GM12891 (cell line): Measurements from ENCODE around the gene KDM2B.

Experiments used
- POLR2A ChIP-seq: IDR thresholded peaks from 2 replicates; pipeline ENCODE4 v1.6.1; 2011; ENCODE audit warnings: low read depth, low read length, control low read depth
- POLR2AphosphoS5 ChIP-seq: IDR thresholded peaks from 2 replicates; pipeline ENCODE4 v1.6.1; 2011; ENCODE audit warnings: low read depth, low read length, control low read depth
- POU2F2 ChIP-seq: IDR thresholded peaks from 2 replicates; pipeline ENCODE4 v1.6.1; 2011; ENCODE audit warnings: low read depth, mild to moderate bottlenecking, control low read depth, low read length, moderate library complexity
- SPI1 ChIP-seq: IDR thresholded peaks from 2 replicates; pipeline ENCODE4 v1.6.1; 2011; ENCODE audit warnings: low read depth, low read length, control low read depth
- TAF1 ChIP-seq: IDR thresholded peaks from 2 replicates; pipeline ENCODE4 v1.6.1; 2011; ENCODE audit warnings: low read depth, low read length, control low read depth

GRCh38 chr12:121628536-121628935 lies 47.7 kb upstream of the KDM2B start:
- TF ChIP-seq TAF1 = no peak
- TF ChIP-seq POLR2A = no peak
- TF ChIP-seq POLR2AphosphoS5 = no peak
- no peak for TF ChIP-seq SPI1
- no peak for TF ChIP-seq POU2F2
